Astrocyte (in vitro differentiated cells and primary cell): ENCODE data around the gene ZNF385C.

Source experiments
- EZH2 ChIP-seq: IDR thresholded peaks from 2 replicates; pipeline ENCODE4 v1.6.1; 2012; ENCODE audit warnings: mild to moderate bottlenecking, low read length, inconsistent platforms; ENCODE audit not compliant: insufficient read depth
- TF ChIP-seq, protein P1 (sequence below): IDR thresholded peaks from 2 replicates; pipeline ENCODE4 v1.5.1; 2011; ENCODE audit warnings: low read depth, mild to moderate bottlenecking, inconsistent platforms, low read length, moderate library complexity; ENCODE audit not compliant: insufficient read depth

DNA sequence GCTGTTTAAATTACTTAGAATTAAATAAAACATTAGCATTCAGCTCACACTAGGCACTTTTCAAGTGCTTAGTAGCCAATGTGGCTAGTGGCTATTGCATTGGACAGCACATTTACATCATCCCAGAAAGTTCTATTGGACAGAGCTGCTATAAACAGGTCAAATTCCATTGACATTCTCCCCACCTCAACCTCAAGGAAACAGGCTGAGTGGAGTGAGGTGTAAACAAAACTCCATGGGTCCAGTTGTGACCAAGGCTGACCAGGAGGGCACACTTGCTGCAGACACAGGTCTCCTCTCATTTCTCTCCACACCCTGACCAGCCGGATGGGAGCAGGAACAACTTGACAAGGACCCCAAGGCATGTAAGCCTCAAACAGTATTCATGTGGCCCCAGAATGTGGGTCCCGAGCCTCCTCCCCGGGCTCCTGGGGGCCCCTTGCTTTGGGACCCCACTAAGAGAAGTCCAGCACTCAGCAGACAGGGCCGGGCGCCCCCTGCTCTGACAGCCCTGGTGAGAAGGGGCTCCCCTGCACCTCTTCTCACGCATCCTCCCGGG, 48.4 kb downstream of the ZNF385C start:
- TF ChIP-seq, protein P1, sequence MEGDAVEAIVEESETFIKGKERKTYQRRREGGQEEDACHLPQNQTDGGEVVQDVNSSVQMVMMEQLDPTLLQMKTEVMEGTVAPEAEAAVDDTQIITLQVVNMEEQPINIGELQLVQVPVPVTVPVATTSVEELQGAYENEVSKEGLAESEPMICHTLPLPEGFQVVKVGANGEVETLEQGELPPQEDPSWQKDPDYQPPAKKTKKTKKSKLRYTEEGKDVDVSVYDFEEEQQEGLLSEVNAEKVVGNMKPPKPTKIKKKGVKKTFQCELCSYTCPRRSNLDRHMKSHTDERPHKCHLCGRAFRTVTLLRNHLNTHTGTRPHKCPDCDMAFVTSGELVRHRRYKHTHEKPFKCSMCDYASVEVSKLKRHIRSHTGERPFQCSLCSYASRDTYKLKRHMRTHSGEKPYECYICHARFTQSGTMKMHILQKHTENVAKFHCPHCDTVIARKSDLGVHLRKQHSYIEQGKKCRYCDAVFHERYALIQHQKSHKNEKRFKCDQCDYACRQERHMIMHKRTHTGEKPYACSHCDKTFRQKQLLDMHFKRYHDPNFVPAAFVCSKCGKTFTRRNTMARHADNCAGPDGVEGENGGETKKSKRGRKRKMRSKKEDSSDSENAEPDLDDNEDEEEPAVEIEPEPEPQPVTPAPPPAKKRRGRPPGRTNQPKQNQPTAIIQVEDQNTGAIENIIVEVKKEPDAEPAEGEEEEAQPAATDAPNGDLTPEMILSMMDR, result no peak
- TF ChIP-seq EZH2, result no peak
